NCI-H748 treated with DMSO at 0.1 percent for 48 hours (cell line): ENCODE measurements around the gene INPP5A.

ENCODE experiments used
- DNase-seq: peaks from one replicate; lab custom pipeline; 2025; lab: John Stamatoyannopoulos, UW

INPP5A gene

DNA sequence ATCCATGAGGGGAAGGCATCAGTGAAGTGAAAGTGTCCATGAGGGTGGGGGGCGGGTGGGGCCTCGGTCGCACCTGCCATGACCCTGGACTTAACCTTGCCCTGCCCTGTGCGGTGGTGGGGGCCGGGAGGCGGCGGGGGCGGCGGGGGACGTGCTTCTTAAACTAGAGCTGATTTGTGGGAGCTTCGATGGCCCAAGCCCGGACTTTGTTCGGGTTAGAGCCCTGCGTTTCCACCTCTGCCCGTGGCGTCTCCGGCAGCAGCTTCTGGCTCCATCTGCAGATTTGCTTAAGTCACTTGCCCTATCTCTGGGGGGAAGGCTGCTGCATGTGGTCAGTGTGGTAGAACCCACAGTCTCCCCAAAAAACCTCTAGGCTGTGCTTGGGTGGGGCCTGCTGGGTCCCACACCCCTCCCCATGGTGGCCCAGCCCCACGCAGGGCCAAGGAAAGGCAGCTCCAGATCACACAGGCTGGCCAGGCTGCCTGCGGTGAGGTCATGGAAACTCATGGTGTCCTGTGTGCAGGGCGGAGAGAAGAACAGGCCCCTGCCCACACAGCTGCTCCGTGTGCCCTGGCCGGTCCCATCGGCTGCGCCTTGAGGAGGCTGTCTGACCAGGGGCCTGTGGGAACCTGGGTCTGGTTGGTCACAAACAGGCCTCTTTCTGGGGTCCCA lies 93.2 kb downstream of the INPP5A start:
- DNase-seq = no peak

DNA sequence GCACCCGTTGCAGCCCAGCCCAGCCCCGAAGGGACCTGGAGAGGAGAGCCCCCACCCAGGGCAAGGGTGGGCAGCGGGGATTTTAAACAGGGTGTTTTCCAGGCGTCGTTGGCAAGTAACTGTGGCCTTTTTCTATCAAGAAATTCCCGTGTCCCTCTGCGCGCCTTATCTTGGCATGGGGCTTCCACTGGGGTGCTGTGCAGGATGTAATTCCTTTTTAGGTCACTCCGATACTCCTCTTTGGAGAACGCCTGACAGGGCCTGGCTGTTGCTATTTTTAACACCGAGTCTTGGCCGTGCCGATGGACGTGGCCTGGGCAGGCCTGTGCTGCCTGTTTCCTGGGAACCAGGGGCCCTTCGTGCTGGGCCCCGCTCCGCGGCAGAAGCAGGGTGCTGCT lies 93.8 kb downstream of the INPP5A start:
- no peak for DNase-seq

DNA sequence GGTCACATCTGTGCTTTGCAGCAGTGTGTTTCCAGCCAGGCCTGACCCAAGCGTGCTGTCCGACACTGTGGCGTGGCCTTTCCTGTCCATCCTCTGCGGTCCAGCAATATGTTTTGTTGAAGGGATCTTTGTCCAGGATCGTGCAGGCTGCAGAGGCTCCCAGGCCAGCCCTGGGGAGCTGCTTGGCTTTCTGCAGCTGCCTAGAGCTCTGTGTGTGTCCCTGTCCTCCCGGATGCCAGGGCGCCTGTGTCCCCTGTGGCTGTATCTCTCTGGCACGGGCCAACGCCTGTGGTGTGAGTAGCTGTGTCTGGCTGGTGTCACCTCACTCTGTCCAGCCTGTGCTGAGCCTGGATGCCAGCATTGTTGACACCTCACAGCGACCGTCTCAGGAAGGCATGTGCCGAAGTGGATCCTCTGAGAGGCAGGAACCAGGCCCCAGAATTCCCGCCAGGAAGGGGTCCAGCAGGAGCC lies 94.5 kb downstream of the INPP5A start:
- no peak for DNase-seq

DNA sequence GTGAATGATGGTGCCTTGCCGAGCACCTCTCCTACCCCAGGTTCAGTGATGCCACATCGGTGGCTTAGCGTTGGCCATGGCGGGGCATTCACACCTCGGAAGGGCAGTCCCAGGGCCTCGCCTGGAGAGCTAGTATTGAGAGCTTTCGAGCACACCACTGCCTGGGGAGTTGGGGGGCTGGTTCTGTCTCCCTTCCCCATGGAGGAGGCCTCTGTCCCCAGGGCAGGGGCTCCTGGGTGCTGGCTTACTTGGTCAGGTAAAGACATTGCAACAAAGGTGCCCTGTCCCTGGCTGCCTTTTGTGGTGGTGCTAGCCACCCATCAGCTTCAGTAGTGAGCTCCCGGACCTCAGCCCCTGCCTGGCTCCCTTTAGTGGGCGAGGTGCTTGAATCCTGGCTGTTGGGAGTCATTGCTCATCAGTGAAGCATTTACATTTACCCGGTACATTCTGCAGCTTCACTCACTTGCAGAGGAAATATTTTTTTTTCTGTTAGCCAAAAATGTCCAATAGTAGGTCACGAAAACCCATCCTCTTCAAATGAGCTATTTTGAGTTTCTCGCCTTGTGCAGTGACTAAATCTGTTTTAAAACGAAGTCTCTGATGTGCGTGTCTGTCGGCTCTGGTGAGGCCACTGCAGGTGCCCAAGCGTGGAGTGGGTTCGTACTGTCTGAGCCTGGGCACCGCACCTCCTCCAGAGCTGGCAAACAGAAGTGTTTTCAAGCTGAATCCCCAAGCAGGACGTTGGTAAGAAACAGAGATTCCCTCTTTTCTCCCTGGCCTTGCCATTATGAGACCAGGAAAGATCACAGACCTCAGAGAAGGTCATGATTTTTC lies 95.5 kb downstream of the INPP5A start:
- no peak for DNase-seq

DNA sequence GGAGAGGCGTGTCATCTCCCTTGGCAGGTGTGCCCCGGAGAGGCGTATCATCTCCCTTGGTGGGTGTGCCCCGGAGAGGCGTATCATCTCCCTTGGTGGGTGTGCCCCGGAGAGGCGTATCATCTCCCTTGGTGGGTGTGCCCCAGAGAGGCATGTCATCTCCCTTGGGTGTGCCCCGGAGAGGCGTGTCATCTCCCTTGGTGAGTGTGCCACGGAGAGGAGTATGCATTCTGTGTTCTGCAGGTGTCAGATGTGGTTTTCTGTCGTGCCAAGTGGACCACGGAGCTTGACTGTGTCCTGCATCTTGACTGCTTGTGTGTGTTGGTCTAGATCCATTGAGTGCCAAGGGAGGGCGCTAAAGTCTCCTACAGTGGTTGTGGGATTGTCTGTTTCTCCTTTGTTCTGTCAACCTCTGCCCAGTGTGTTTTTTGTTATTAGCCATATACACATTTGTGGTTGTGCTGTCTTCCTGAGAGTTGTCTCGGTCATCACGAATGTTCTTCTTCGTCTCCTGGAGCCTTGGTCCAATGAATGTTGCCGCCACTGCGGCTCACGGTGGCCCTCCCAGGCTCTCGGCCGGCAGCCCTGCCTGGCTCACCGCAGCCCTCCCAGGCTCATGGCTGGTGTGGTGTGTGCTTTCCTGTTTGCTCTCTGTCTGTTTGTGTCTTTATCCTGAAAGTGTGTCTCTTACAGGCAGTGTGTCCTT lies 96.8 kb downstream of the INPP5A start:
- no peak for DNase-seq

DNA sequence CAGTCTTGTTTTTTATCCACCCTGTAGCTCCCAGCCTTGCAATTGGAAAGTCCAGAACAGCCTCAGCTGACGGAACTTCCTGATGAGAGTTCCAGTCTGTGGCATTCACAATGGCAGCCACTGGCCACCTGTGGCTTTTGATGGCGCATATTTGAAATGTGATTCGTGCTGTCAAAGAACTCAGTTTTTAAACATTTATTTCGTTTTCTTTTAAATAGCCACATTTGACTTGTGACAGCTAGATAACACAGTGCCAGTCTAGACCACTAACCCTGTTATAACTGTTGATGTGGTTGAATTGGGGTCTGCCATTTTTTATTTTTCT lies 97.3 kb downstream of the INPP5A start:
- no peak for DNase-seq

DNA sequence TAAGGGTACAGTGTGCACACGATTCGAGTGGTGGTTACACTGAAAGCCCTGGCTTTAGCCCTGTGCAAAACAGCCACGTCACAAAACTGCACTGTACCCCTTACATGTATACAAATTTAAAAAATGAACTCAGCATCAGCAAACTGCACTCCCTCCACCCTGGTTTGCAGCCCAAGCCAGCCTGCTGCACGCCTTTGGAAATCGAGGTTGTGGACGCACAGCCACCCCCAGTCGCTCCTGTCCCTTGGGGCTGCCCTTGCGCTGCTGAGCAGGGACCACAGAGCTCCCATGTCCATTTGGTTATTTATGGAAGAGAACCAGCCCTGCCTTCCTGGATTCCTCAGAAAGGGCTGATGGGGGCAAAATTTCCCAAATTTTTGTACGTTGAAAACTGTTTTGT lies 98.8 kb downstream of the INPP5A start:
- DNase-seq = no peak

DNA sequence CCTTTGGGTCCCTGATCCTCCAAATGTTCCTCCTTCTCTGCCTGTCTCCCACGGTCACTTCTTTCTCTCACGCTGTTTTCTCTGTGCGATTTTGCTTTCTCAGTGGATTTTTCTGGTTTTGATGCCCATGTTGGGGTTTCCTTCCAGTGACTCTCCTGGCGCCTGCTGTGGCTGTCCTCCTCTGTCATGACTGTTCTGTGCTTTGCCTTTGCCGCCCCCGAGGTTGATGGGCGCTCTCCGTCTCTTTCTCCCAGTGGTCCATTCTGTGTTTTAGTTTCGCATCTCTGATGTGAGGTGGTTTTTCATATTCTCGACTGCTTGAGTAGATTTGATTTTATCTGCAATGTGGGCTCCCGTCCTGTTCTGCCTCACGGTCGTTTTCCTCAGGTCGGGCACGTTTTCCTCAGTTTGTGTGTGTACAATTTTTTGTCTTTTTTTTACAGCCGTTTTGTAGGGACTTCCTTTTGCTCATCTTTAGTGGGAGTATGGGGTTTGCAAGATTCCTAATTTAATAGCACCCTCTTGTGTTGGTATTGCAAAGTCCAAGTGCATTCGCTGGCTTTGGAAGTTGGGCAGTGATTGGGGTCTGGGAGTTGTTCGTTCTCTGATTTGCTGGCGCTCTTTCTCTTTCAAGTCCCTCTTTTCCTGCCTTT lies 100.0 kb downstream of the INPP5A start:
- DNase-seq = peak; percentile 31

DNA sequence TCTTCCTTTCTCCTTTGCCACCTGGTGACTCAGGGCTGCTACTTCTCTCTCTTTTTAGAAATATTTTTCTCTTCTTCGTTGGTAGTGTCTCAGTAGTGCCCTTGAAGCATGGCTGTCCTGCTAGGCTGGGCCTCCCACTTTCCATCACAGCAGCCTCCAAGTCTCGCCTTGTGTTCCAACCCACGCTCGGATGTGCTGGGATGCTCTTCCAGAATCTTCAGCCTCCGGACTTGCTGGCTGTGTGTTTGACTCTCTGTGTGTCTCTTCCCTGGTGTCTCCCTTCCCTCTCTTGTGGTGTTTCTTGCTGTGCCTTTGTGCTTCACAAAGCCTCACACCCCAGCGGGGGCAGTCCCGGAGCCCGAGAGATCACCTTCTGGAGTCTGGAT lies 100.5 kb downstream of the INPP5A start:
- no peak for DNase-seq

DNA sequence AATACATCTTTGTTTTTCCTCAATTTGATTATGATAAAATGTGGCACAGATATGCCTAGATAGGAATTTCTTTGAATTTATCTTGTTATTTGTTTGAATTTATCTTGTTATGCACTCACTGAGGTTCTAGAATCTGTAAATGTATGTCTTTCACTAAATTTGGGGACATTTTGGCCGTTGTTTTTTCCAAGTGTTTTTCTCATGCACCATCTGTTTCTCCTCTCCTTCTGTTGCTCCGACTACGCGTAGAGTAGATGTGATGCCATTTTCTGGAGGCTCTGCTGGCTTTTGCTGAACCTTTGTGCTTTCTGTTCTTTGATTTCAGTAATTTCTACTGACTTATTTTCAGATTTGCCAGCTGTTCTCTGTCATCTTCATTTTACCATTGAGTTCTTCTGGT lies 101.9 kb downstream of the INPP5A start:
- DNase-seq = no peak

DNA sequence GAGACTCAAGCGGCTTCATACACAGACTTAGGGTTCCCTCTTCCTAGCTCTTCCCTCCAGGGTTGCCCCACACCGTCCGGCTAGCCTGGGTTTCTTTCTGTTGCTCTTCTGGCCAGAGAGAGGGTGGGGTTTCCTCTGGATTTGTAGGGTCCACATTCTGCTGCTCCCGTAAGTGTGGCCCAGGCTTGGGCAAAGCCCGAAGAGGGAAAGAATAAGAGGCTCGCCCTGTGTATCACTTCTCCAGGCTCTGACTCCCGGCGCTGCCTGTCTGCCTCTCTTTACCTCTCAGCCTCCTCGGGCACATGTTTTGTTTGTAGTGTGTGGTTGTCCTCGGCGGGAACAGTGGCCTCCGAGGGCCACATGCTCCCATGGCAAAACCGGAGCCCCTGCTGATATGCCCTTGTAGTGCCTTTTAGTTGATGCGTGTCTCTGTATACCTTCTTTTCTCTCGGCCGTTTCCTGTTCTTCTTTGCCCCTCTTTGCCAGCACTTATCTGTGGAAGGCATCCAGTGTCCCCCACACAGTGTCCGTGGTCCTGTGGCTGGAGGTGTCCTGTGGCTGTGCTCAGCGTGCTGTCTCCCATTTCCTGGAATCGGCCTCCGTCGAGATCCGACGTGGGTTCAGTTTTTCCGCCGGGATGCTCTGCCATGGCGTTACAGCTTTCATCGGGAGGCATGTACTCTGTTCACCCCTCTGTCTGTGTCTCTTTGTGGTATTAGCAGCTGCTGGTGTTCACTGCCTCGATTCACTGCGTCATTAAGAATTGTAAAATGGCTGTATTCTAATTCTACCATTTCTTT lies 102.9 kb downstream of the INPP5A start:
- no peak for DNase-seq

DNA sequence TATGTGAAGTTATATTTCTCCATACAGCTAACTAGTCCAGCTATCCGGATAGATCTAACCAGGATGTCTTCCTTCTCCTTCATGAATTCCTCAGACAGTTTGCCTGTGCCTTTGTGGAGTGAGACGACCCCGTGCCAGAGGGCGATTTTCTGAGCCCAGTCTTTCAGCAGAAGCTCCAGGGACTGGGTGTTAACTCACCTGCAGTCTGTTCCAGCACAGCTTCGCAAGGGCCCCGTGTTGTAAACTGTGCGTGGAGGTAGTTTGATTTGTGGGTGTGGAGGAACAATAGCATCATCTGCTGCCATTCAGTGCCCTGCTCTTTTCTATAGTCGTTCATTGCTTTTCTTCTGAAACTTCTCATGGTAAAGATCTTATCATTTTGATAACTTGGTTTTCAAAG lies 103.8 kb downstream of the INPP5A start:
- DNase-seq = no peak

DNA sequence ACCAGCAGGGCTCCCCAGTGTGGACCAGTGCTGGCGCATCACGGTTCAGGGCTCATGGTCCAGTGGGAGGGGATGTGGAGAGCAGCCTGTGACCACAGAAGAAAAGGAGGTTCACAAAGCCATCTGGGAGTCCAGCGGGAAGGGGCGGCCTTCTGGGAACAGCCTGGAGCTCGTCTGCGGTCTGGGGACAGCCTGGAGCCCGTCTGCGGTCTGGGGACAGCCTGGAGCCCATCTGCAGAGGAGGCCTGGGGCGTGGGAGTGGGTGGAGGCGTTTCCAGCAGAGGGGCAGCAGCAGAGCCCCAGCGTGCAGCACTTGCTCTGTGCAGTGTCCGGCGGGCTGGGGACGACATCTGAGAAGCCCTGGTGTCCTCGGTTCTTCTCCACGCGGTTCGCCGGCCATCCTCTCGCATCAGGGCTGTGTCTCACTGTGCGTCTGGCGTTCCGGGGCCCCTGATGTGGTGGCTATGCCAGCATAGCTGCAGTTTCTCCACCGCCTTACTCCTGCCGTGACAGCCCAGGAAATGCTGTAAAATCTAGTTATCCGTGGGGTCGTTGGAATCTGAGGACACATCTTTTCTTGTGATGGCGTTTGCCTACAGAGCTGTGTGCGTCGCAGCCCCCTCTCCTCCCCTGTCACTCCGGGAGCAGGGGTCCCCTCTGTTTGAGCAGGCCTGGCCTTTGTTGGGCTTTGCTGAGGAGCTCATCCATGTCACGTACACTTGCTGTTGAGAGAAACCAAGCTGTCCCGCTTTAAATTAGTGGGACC lies 104.6 kb downstream of the INPP5A start:
- no peak for DNase-seq

DNA sequence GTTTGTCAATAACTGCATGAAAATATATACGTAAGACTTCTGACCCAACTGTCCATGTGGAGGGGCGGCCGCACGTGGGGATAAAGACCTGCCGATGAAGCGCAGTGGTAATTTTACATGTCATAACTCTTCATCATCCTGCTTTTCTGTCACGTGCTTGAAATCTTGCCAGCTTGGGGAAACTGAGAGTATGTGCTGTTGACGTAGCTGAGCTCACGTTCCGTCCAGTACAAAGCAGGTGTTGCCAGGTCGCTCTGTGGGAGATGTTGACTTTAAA lies 105.1 kb downstream of the INPP5A start:
- DNase-seq = peak; percentile 72

DNA sequence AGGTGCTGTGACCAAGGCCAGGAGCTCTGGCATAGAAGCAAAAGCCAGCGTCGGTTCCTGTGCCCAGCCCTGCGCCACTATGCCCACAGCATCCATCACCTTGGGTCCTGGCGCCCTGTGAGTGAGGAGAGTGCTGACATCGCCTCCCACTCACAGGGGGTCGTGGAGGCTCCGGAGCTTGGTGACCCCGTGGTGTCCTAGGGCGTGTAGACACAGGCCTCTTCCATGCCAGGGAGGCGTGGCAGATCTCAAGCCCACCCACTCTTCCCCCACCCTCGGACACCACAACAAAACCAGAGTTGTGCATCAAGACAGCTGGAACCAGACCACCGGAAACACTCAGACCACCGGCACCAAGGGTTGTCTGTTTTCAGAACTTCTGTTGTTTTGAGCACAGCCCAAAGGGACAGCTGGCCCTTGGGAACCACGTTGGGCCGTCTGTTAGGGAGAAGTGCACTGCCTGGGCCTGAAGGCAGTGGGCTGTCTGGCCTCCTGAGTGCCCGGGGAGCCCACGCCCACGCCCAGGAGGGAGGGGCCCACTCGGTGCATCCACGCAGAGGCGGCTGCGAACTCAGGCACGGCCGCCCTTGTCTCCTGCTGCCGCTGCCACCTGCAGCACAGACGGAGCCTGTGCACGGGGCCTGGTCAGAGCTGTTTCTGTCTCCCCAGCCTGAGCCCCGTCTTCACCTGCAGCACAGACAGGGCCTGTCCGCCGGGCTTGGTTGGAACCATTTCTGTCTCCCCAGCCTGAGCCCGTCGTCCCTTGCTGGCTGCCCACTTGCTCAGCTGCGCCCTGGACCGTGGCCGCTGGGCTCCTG lies 106.3 kb downstream of the INPP5A start:
- DNase-seq = no peak

DNA sequence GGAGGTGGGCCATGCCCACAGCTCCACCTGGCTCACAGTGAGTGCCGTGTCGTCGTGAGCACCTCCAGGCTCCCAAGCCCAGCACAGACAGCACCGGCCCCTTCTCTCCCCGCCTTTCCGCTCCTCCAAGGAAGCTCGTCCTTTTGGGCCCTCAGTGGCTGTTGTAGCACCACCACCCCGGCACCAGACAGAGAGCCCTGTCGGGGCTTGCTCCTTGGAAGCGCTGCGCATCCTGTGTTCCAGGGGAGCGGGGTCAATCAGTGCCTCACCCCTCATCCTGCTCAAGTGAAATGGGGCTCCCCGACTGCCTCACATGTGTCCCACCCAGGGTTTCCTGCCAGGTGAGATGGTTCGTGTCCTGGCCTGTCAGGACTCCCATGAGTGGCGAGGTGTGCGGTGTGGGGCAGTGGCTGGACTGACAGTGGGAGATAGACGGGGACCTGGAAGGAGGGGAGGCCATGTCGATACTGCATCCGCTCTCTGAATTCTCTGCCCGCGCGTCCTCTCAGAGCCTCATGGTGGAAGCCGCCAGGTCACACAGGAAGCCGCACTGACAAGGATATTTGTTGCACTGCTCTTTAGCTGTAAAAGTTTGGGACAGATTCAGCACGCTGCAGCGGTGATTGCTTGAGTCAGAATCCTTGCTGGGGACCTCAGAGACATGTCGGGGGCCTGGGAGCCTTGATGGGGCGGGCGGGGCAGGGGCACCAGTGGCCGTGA lies 107.1 kb downstream of the INPP5A start:
- no peak for DNase-seq

DNA sequence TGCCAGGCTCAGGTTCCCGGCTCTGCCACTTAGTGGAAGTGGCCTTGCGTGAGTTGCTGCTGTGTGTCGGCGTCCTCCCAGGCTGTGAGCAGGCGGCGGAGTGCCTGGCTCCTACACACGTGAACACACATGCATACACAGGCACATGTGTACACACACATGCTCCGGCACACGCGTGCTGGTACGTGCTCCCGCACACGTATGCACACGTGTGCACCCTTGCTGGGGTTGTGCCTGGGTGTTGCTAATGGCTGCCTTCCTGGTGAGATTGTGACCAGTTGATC lies 107.6 kb downstream of the INPP5A start:
- no peak for DNase-seq

DNA sequence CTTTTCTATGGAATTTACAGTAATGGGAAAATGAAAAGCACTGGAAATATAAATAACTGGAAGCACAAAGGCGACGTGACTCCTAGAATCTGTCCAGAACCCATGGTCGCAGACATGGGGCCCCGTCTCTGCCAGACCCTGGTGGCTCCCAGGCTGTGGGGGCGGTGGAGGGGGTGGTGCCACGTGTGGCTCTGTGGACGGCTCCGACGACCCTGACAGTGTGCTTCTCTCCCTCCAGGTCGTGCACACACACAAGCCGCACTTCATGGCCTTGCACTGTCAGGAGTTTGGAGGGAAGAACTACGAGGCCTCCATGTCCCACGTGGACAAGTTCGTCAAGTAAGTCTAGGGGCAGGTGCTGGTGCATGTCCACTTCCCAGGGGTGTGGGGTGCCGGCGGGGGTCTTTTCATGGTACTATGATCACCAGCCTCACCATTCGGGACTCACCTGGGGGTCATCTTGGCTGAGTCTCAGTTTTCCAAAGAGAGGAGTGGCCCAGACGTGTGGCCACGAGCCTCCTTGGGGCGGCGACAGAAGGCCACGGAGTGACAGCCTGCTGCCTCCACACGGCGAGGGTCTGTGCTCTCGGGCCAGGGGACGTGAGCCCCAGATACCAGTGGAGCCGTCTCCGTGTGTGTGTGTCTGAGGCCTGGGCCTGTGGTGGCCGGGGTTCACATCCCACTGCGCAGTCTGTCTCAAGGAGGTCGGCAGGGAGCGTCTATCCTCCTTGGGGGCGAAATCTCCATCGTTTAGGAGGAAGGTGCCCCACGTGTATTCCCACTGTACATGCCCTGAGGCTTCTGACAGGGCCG lies 108.2 kb downstream of the INPP5A start:
- DNase-seq = no peak

DNA sequence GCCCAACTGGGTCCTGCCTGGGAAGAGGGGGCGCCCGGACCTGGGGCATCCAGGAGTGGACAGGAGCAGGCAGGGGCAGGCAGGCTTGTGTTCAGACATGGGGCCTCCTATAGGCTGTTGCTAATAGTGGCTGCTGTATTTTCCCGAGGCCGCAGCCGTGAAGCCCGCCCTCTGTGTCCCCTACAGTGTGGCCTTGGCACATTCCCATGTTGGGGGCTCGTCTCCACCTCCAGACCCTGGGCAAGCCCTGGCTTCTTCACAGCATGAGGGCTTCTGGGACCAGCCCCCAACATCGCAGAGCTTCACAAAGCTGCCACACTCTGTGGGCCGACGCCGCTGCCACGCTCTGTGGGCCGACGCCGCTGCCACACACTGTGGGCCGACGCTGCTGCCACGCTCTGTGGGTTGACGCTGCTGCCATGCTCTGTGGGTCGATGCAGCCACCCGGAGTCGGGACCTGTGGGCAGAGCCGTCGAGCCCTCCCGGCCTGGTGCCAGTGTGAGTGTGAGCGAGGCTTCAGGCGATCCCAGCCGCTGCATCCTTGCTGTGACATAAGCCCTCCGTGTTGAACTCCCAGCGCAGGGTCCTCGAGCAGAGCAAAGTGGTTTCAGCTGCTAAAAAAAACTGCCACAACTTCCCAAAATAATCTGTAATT lies 109.0 kb downstream of the INPP5A start:
- no peak for DNase-seq
